ENCODE results near the gene POLN.

DNA sequence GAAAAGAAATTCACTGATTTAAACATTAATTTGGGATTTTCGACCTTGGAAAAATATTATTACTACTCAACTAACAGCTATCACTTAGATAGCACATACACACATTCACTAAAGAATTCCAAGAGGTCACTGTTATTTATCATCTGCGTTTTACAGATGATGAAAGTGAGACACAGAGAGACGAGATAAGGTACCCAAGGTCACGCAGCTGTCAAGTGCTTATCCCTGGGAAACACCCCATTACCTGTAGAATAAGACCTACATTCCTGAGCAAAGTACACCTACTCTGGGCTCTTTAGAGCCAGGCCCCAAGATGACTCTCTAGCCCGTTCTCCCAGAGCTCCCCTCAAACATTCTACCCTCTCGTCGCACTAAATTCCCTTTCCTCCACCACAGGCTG, 48.6 kb downstream of the POLN start:
- TF ChIP-seq, protein P1, sequence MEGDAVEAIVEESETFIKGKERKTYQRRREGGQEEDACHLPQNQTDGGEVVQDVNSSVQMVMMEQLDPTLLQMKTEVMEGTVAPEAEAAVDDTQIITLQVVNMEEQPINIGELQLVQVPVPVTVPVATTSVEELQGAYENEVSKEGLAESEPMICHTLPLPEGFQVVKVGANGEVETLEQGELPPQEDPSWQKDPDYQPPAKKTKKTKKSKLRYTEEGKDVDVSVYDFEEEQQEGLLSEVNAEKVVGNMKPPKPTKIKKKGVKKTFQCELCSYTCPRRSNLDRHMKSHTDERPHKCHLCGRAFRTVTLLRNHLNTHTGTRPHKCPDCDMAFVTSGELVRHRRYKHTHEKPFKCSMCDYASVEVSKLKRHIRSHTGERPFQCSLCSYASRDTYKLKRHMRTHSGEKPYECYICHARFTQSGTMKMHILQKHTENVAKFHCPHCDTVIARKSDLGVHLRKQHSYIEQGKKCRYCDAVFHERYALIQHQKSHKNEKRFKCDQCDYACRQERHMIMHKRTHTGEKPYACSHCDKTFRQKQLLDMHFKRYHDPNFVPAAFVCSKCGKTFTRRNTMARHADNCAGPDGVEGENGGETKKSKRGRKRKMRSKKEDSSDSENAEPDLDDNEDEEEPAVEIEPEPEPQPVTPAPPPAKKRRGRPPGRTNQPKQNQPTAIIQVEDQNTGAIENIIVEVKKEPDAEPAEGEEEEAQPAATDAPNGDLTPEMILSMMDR (IDR thresholded peaks at IDR 0.05): no peak
- TF ChIP-seq POLR2A (IDR thresholded peaks at IDR 0.05): no peak
